Breast epithelium (tissue), 4 donors: ENCODE results near the gene PMPCA. TPM values are rescaled to one million over a fixed set of nuclear protein-coding genes. Genes with fewer than 3 reads are reported as not detected.

Experiments used
- DNase-seq, 2 donors: peaks; one replicate each; pipeline ENCODE4 v3.0.0-alpha.2; 2019; ENCODE audit warnings: low spot score in 2 of 2
- H3K27ac ChIP-seq, 2 donors: fragments of 200-600 bp; sonication (generic) in 1 of 2; one replicate each; pipeline ENCODE4 v1.5.1; 2016 to 2019; ENCODE audit warnings: mild to moderate bottlenecking in 1 of 2
- H3K27me3 ChIP-seq, 2 donors: fragments of 200-600 bp; sonication (generic) in 1 of 2; one replicate each; pipeline versions ENCODE4 v1.5.1 to v1.6.0; 2017 to 2019; ENCODE audit warnings: control low read depth in 1 of 2, mild to moderate bottlenecking in 1 of 2
- H3K36me3 ChIP-seq: fragments of 200-600 bp; one replicate; pipeline ENCODE4 v1.5.1; 2019
- H3K4me1 ChIP-seq, 2 donors: fragments of 200-600 bp; sonication (generic); one replicate each; pipeline ENCODE4 v1.5.1; 2016 to 2019; ENCODE audit warnings: control low read depth in 1 of 2
- H3K4me3 ChIP-seq, 3 donors: fragments of 200-600 bp; sonication (generic); 1 replicate in 2 of 3; 2 replicates in 1 of 3; pipeline ENCODE4 v1.5.1; 2016 to 2019; ENCODE audit warnings: mild to moderate bottlenecking in 3 of 3, moderate library complexity in 2 of 3
- H3K9me3 ChIP-seq, 2 donors: fragments of 200-600 bp; sonication (generic) in 1 of 2; one replicate each; pipeline ENCODE4 v1.5.1; 2016 to 2019; ENCODE audit warnings: control low read depth in 1 of 2
- POLR2A ChIP-seq: fragments of 450-650 bp; IDR thresholded peaks from one replicate; pipeline ENCODE4 v1.6.1; 2016; ENCODE audit warnings: antibody characterized with exemption, mild to moderate bottlenecking, moderate library complexity
- POLR2AphosphoS5 ChIP-seq, 3 donors: sonication (generic); formaldehyde crosslinking; IDR thresholded peaks; one replicate each; pipeline ENCODE4 v1.6.1; 2017; ENCODE audit warnings: antibody characterized with exemption in 3 of 3
- intact Hi-C: fragments of 100-400 bp; cut with DNase I; formaldehyde crosslinking; loops from one replicate; pipeline ENCODE4 v1.15.1; 2023; ENCODE audit warnings: low total_unique reads
- total RNA-seq, 3 donors: library from RNA; depleted of rRNA; stranded (reverse); fragments of >200 nt; gene quantifications; one replicate each; pipeline ENCODE4 v1.1.0, GENCODE V29; 2016
- TF ChIP-seq, protein P1 (sequence below), 3 donors: fragments of 450-650 bp; IDR thresholded peaks; one replicate each; pipeline ENCODE4 v1.5.1; 2016 to 2017; ENCODE audit warnings: antibody characterized with exemption in 3 of 3, mild to moderate bottlenecking in 3 of 3, moderate library complexity in 3 of 3

The PMPCA gene
- total RNA-seq, 3 donors from 2014 or later, result 31.4 to 37.0 (median 35.1) TPM

DNA sequence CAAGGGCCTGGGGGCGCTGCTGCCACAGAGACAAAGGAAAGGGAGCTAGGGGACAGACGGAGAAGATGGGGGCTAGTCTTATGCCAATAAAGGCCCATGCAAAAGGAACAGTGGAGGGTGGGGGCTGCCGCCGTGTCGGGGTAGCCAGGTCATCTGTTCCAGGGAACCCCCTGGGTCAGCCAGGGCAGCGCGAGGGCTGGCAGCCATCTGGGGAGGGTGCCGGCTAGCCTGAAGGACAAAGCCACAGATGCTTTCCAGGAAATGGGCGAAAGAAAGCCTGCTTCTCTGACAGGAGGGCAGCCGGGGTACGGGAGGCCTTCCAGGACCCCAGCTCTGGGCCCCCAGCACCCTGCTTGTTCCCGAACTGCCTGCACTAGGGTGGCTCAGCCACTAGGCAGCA is 35.4 kb upstream of the PMPCA start:
- no peaks in the 10 kb centered on the region for H3K36me3 ChIP-seq
- no peak overlapping the region for H3K27ac ChIP-seq
- H3K9me3 ChIP-seq, result no peaks in the 10 kb centered on the region
- DNase-seq, result no peak
- no peak overlapping the region for H3K4me3 ChIP-seq
- intact Hi-C loops, result no loop called here
- H3K27me3 ChIP-seq, result no peaks in the 10 kb centered on the region
- peaks cover 0 to 8% of the 10 kb centered on the region in 2 donors for H3K4me1 ChIP-seq
- TF ChIP-seq POLR2A, result no peak
- TF ChIP-seq, protein P1, sequence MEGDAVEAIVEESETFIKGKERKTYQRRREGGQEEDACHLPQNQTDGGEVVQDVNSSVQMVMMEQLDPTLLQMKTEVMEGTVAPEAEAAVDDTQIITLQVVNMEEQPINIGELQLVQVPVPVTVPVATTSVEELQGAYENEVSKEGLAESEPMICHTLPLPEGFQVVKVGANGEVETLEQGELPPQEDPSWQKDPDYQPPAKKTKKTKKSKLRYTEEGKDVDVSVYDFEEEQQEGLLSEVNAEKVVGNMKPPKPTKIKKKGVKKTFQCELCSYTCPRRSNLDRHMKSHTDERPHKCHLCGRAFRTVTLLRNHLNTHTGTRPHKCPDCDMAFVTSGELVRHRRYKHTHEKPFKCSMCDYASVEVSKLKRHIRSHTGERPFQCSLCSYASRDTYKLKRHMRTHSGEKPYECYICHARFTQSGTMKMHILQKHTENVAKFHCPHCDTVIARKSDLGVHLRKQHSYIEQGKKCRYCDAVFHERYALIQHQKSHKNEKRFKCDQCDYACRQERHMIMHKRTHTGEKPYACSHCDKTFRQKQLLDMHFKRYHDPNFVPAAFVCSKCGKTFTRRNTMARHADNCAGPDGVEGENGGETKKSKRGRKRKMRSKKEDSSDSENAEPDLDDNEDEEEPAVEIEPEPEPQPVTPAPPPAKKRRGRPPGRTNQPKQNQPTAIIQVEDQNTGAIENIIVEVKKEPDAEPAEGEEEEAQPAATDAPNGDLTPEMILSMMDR (IDR thresholded peaks at IDR 0.05), result no peak
- no peak for TF ChIP-seq POLR2AphosphoS5 (IDR thresholded peaks at IDR 0.05)

DNA sequence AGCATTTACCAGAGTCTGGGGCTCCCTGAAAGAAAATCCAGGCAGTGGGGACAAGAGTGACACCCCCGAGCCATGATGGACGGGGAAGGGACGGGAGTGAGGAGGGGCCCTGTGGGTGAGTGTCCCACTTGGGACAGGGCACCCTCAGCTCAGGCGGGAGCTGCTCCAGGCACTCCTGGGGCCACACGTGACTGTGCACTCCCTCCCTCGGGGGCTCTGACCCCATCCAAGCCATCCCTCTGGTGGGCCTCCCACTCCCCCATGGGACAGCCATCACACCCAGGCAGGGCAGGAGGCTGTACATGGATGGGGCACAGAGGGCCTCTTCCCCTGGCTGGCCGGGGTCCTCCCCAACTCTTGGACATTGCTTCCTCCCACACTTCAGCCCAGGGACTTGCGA is 34.0 kb upstream of the PMPCA start:
- Histone ChIP-seq H3K27ac (no peak overlapping the region), H3K27me3 (no peaks in the 10 kb centered on the region), H3K36me3 (no peaks in the 10 kb centered on the region), H3K4me1 (peaks cover 0 to 8% of the 10 kb centered on the region in 2 donors), H3K9me3 (no peaks in the 10 kb centered on the region), H3K4me3 (no peak overlapping the region)
- intact Hi-C loops, result no loop called here
- TF ChIP-seq POLR2AphosphoS5 (IDR thresholded peaks at IDR 0.05), result no peak
- TF ChIP-seq, protein P1 (IDR thresholded peaks at IDR 0.05), result no peak
- TF ChIP-seq POLR2A, result no peak
- no peak for DNase-seq

DNA sequence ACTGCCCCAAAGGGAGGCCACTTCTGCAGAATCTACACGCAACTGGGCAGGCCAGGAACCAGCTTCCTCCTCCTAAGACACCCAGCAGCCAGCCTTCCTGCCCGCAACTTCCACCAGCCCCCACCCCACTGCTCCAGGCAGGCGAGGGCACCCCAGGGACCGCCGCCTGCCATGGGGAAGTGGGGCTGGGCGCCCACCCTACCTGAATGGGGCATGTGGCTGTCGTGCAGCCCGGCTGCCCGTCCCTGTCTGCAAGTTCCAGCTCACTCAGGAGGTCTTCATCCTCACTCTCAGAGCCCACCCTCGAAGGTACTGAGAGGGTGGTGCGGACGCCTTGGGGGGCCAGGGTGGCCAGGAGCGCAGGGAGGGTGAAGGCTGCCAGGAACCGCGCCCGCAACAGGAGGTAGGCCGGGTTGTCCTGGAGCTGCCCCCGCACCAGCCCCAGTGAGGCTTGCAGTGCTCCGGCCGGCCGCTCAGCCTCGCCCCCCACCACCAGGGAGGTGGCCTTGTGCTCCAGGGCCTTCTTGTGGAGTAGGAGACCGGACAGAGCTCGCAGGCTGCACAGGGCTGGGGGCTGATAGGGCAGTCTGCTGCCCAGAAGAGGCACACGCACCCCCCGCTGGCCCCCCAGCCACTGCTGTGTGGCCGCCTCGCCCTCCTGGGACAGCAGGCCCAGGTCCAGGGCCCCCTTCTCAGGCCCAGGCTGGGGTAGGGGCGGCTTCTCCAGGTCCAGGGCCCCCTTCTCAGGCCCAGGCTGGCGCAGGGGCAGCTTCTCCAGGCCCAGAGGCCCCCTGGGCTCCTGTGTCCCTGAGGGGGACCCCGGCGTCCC is 32.9 kb upstream of the PMPCA start:
- H3K36me3 ChIP-seq, result no peaks in the 10 kb centered on the region
- intact Hi-C loops, result no loop called here
- H3K9me3 ChIP-seq, result no peaks in the 10 kb centered on the region
- H3K4me3 ChIP-seq, result no peak overlapping the region
- no peaks in the 10 kb centered on the region for H3K27me3 ChIP-seq
- peaks cover 0 to 6% of the 10 kb centered on the region in 2 donors for H3K4me1 ChIP-seq
- TF ChIP-seq POLR2A, result no peak
- TF ChIP-seq POLR2AphosphoS5 (IDR thresholded peaks at IDR 0.05), result no peak
- TF ChIP-seq, protein P1 (IDR thresholded peaks at IDR 0.05), result no peak
- no peak for DNase-seq
- H3K27ac ChIP-seq, result no peak overlapping the region

DNA sequence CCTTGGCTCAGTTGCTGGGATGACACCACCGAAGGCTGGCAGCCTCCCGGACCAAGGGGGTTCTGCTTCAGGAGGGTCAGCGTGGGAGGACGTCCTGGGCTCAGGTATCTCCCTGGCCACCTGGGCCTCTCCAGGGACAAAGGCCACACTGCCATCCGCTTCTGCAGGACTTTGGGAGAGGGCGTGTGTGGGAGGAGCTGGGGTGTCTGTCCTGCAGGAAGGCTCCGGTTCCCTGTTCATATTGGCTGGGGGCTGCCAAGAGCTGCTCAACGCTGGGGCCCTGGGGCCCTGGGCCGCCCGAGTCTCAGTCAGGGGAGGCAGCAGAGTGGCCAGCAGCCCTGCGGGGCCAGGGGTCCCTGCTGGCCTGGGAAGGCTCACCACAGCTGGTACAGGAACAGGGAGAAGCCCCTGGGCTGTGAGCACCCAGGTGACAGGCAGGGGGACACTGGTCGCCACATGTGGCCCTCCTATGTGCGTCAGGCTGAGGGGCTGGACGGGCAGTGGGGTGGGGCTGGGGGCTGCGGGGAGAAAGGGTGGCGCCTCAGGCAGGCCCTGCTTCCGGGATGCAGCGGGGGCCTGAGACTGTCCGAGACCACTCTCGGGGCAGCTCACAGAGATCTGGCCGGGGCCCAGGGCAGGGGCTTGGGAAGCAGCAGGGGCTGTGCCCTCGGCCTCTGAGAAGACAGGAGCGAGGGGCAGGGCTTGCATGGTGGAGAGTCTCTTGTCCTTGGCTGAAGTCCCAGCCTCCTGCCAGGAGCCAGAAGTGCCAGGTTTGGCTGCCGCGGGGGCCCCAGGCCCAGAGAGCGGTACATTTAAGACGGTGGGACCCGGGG is 32.1 kb upstream of the PMPCA start:
- no peaks in the 10 kb centered on the region for H3K4me1 ChIP-seq
- H3K27ac ChIP-seq, result no peak overlapping the region
- intact Hi-C loops, result no loop called here
- no peaks in the 10 kb centered on the region for H3K9me3 ChIP-seq
- no peak for TF ChIP-seq POLR2AphosphoS5 (IDR thresholded peaks at IDR 0.05)
- no peak for DNase-seq
- no peaks in the 10 kb centered on the region for H3K36me3 ChIP-seq
- no peak overlapping the region for H3K4me3 ChIP-seq
- H3K27me3 ChIP-seq, result no peaks in the 10 kb centered on the region

DNA sequence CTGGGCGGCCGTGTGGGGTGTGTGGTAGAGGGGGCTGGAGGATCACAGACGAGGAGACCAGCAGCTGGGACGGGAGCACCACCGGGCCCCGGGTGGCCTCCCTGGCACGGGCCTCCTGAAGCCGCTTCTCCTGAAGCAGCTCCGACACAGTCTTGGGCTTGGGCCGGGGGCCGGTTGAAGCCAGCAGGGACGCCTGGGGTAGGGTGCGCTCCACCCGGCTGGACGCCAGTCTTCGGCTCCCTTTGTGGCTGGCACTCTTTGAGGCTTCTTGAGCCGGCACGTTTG is 31.5 kb upstream of the PMPCA start:
- TF ChIP-seq POLR2AphosphoS5 (IDR thresholded peaks at IDR 0.05), result no peak
- TF ChIP-seq, protein P1 (IDR thresholded peaks at IDR 0.05), result no peak
- no peak for TF ChIP-seq POLR2A
- no peak for DNase-seq
- intact Hi-C loops, result no loop called here
- no peak overlapping the region for H3K27ac ChIP-seq
- H3K4me1 ChIP-seq, result no peaks in the 10 kb centered on the region
- H3K27me3 ChIP-seq, result no peaks in the 10 kb centered on the region
- no peaks in the 10 kb centered on the region for H3K36me3 ChIP-seq
- H3K9me3 ChIP-seq, result no peaks in the 10 kb centered on the region
- H3K4me3 ChIP-seq, result no peak overlapping the region
